HG03439 (cell line): ENCODE measurements around the gene TFAP2A.
A peak's percentile ranks its signal among the peaks of the same experiment; 100 is the strongest.

Experiments used
- ATAC-seq: cut with Tn5 transposase; IDR thresholded peaks from one replicate; pipeline ENCODE4 v1.9.1; 2021; ENCODE audit warnings: mild to moderate bottlenecking, moderate library complexity; ENCODE audit not compliant: unreplicated experiment

TFAP2A gene

DNA sequence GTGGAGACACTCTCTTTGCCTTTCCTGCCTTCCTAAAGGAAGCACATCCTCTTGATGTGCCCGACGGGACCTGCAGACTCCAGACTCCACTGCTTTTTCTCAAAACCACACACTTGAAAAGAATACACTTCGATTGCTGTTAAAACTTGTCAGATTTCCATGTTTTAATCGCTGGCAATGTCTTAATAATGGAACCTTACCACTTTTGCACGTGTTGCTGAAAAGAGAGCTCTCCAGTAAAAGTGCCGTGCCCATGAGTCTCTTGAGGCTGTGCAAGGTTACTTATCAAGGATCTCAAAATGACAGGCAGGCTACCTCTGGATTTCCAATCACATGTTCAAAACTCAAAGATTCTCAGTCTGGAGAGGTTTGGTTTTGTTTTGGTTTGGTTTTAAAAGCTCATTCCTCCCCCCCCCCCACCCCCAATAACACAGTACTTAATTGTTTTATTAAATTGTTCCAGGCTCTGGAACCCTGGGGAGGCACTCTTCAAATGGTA lies 12.0 kb upstream of the TFAP2A start:
- no peak for ATAC-seq

DNA sequence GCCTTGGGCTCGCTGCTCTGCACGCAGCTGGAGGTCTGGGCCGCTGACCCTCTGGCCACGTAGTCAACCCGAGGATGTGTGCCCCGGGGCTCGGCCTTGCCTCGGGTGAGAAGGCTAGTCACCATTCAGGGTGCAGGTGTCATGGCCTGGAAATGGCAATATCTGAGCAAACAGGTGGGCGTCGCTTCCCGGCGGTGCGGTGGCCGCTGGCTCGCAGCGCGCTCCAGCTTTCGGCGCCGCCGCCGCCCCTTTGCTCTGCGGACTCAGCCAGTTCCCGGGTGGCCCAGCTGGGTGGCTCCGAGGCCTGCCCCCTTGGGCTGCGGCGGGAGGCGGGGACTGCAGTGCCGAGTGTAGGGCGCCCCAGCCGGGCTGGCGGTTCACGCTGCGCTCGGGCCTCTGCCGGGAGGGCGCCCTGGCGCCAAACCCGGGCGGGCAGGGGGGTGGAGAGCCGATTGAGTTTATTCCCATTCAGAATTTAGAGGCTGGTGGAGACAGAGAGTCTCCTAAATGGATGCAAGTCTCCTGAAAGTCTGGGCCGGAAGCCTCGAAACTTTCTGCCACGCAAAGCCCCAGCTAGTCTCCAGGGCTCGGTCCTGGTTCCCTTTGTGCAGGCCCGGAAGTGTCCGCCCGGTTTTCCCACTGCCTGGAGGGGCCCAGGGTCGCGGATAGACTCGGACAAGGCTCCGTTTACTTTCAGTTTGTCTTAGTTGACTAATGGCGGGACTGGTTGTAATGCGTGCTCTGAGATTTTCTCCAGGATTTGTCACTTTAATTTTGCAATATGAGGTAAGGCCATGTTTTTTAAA lies 11.3 kb upstream of the TFAP2A start:
- peak; percentile 39 for ATAC-seq

DNA sequence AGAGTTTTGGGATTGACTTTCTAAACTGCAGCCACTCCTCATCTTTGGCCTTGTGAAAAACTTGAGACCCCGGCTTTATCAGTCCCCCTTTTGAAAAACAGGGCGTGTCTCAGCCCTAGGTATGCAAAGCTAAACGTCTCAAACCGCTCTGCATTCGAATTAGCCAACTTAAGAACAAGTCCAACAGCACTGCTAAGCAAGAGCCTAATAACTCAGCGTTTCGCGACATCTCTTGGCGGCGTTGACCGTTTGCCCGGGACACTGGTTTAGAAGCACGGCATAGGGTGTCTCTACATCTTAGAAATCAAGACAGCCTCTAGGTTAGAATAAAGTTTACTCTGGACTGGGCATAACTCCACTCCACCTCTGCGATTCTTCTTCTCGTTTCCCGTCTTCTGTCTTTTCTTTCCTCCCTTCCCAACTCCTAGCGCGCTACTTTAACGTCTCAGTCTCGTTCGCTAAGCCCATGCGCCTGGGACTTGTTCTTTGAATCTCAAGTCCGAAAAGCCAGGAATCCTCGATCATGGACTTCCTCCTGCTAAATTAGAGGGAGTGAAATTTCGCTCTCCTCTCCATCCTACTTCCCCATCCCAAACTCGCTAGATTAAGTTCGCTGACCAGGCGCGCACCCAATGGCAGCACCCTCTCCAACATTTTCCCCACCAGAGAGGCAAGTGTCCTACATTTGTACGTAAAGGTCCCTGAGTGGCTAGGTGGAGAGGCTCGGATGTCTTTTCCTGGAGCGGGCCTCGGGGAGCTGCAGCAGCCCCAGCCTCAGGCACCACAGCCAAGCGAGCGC lies 10.5 kb upstream of the TFAP2A start:
- ATAC-seq = no peak

DNA sequence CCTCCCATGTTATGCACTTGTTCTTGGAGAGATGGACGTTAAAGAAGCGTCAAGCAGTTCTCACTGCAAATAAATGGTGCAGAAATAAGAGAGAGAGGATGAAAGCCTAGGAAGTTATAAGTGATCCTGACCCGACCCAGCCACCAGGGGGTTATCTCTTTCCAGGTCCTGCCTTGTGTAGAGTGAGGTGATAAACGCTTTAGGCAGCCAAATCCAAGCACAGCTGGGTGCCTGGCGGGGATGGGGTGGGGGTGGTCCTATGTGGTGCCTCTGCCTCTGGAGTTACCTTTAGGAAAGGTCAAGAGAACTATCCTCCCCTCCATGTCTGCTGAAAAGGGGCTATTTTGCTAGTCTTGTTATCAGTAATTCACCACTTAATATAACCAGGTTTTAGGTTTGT lies 9.2 kb upstream of the TFAP2A start:
- ATAC-seq = no peak

DNA sequence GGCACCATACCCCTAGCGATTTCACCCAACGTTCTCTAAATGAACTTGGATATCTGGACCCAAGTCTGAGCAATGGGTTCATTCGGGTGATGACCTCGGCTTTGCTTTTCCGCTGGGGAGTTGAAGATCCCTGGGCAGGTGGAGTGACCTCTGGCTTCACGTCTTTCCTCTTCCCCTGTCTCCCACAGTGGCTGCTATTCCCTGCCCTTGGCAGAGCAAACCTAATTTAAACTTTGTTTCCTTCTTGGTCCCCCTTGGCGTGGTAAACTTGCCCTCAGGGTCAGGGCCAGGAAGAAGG lies 7.8 kb upstream of the TFAP2A start:
- ATAC-seq = no peak

DNA sequence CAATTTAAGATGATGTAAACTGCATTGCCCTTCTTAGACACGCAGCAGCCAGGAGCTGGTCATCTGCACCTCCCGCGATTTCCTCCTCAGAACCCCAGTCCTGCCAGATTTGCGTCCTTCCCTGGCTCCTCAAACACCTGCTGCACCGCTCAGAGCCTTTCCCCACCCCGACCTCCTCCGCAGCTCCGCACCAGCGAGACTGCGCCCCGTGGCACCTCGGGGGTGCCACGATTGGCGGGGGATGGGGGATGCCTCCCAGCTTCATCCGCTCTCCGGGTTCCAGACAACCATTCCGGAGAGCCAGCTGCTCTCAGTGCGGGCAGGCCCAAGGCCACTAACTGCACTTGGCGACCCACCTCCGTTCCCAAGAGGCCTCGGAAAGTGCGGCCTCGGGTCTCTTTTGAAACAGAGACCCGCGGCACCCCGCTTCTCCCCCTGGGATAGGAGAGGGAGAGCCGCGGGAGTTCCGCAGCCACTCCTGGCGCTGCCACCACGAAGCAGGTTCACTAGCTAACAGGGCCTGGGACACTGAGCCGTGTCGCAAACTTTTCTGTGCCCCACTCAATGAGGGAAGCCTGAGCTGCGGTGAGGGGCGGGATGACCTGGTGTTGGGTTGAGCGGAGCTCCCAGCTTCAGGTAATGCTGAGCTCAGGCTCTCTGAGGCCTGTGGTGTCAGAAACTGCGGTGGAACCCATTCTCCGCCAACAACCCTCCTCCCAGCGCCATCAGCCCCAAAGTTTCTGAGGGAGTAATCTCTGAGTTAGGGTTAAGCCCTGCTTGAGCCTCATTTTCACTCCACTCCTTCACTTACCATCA lies 7.3 kb upstream of the TFAP2A start:
- no peak for ATAC-seq

DNA sequence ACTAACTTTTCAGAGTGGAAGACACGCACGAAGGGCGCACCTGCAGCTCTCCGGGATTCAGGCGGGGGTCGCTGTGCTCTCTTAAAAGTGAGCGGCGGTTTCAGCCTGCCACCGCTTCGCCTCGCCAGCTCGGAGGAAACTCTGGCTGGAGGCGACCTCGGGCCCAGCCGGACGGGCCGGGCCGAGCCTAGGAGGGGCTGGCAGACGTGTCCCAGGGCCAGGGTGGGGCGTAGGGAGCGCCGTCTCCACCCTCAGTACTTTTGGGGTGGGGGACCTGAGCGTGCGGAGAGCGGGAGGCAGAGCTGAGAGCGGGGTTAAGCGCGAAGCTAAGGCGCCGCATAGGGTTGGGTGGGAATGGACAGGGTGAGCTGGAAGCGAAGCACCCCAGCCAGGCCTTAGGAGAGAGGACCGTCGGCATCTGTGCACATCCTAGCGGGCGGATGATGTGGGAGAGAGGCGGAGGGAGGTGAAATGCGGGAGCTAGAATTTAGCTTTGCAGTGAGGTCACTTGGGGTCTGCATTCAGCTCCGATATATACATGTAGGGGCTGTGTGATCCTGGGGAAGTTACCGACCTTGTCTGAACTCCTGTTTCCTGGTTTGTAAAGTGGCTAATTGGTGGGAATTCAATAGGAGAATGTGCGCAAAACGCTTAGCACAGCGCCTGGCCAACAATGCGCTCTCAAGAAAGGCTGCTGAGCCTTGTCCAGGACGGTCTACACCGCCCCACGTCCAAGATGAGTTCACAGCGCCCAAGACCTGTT lies 6.5 kb upstream of the TFAP2A start:
- ATAC-seq = no peak

DNA sequence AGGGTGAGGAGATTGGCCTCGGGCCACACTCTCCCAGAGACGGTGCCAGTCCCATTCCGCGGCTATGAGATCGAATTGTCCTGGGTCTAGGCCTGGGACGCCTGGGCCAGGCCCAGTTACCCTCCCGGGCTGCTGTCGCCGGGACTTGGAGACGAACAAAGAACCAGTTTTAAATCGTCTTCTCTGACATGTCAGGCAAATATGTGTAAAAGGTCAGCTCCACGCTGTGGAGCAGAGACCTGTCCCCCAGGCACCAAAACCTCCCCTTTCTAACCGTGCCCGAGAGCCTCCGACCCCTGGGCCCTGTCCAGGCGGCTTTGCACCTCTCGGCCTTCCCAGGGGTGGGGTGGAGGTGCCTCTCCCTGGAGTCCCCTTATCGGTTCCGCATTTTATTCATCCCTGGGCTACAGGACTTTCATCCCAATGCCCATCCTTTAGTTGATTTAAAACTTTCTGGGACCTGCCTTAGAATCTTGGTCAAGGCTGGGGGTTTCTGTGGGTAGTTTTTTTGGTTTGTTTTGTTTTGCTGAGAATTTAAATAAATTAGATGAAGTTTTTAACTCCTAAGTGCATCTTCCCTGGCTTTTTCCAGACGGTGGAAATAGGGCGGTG lies 5.8 kb upstream of the TFAP2A start:
- ATAC-seq = no peak

DNA sequence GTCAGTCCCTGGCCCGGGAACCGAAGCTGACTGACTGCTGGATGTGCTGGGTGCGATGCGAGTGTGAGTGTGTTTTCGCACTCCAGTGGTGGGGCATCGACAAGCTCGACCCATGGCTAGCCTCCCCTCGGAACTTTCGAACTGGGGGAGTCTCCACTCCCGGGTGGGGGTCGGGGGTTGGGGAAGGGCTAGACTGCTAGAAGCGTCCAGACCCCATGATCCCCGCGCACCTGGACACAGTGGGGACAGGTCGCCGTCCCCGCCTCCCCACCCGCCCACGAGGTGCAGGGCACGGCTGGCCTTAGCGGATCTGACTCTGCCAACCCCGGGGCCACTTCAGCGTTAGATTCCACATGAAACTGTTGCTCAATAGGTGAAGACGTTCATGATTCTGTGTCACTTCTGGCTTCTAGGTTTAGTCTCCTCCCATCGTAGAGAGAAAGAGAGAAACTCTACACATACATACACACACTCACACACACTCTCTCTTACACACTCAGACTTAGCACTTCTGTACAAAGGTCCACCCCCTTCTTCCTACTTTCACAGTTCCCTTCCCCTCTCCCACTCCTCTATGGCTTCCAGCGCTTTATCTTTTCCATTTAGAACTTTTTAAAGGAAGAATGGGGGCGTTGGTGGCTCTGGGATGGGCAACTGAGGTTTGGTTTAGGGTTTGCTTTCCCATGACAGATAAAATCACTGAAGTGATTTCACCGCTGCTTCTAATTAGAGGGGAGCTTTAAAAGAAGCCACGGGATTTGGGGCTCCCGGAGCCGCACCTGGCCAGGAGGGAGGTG lies 5.1 kb upstream of the TFAP2A start:
- ATAC-seq = no peak

DNA sequence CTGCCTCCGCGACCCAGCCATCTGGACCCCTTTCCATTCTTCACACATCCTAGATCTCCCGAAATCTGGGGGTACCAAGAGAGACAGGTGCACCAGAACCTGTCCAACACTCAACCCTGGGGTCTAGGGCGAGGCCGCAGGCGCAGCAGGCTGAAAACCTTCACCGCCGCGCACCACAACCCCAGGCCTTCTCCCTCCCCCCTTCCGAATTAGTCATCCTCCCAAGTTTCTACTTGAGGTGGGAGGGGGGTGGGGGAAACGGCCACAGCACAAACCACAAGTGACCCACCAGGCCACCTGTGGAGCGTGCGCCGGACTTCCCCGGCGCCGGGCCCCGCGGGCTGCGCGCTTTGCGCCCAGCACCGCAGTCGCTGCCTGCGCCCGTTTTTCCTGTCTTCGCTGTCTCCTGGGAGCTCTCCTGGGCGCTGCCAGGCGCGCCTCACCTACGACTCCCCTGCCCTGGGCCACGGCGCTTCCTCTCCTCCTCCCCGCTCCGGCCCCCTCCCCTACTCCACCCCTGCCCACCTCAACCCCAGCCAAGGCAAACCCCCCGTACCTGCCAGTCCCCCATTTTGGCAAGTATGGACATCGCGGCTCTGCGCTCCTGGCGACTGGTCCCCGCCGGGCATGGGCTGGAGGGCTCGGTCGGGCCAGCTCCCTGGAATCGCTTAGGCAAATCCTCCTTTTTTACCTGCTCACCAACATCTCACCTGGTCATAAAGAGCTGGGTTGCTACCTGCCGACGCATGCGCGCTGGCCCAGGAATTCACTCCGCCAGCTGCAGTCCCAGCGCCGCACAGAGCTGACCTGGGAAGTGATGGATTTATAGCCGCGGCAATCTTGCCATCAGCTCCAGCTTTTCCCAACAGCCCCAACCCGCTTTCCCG lies 4.2 kb upstream of the TFAP2A start:
- no peak for ATAC-seq

DNA sequence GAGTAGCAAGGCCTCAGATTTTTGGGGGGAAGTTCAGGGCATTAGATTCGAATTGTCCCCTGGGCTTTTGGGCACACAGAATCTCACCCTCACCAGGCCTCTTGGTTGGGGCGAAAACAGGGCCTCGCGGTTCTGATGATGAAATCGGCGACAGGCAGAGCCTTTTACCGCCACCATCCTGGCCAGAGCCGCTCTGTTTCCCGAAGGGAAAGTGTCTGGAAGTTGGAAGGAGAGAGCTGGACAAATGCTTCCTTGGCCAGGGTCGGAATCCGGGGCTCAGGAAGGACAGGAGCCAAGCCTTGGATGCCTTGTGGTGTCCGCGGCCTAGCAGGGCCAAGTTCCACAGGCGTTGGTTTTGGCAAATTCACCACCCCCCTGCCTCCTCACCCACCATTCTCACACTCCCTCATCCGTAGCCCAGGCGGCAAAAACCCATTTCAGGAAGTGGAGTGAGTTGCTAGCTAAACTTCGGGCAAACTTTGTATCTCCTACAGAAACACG lies 3.5 kb upstream of the TFAP2A start:
- ATAC-seq = no peak

DNA sequence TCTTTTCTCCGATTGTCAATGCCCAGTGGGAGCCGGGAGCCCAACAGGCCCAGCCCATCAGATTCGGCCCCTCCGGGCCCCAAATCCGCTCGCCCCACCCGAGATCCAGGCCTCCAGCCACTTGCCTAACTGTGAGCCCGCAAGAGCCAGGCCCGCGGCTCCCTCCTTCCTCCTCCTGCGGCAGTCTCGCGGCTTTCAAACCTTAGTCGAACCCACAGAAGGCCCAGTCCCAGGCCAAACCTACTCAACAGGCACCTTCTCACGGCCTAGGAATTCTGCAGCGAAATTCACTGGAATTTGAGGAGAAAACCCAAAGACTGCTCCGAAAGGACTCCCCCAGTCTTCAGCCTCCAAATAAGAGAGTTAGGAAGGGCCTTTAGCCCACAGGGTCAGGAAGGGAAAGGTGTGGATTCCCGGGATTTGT lies 2.8 kb upstream of the TFAP2A start:
- ATAC-seq = no peak

DNA sequence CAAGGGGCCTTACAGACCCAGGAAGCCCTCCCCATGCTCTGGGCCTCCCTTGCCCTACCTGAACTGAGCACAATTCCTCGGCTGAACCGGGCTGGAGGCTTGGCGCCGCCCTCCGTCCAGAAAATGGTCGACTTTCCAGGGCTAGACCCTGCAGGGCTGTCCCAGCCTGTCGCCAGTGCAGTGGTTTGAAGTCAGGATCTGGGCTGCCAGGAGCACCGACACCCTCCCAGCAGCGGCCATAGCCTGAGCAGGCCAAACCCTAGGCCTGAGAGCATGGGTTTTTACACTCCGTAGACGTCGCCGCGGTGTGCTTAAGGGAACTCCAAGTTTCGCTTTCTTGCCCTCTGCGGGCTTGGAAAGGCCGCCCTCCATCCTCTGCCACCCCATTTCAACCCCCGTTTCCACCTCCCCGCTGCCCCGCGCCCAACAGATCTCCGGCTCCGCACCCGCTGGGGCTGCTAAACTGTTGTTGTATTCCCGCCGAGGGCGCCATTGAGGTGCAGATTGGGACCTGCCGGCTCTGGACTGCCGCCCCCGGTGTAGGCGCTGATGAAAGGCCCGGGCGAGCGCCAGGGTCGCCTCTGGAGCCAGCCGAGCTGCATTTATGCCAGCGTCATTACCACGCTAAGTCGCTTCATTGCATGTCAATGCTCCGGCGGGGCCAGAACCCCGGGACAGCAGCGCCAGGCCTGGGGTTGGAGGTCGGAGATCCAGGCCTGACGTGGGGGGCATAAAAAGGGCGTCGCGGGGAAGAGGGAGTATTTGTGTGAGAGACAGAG lies 2.2 kb upstream of the TFAP2A start:
- ATAC-seq = no peak

DNA sequence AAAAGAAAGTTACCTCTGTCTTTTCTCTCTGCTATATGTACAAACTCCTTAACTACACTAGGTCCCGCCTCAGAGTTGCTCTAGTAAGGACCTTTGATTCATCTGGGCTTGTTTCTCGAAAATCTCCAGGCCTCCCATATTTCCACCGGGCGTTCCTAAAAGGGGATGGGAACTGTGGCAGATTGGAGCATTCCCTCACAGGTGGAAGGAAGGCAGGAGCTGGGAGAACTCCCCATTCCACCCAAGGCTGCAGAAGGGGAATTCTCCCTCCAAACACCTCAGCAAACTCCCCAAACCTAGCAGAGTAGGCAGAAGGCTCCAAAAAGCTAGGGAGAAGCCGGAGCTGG lies 1.6 kb upstream of the TFAP2A start:
- ATAC-seq = no peak

DNA sequence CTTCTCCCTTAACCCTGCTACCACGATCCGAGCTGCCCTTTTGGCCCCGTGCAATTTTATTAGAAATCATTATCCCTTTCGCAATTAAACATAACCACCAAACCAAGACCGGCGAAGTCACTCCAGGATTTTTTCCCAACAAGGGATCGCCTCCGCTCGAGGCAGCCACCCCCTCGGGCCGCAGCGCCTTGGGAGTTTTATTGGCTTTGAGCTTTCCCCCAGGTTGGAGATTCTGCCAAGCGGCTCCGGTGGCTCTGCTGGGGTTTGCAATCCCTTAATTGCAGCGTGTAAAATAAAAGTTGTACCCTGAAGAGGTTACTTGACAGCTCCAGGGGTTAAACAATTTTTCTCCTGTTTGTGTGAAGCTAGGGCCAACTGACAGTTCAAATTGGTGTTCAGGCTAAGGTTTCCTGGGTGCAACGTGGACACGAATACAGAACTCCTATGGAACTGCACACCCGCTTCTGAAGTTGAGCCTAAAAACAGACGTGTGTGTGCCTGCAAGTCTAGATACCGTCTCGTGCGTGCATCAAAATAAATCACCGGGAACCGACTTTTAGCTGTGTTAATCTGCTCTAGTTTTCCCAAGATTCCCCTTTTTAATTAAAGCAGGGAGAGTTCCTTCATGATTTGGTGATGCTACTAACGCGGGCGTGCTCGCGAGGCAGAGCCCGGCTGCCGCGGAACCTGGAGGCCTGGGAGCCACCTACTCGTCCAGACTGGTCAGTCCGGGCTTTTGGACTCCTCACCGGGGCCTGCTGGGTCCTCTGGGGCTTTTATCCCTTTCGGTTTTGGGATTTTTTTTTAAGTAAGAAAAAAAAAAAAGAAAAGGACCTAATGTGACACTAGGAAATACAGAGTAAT lies 975 bp upstream of the TFAP2A start:
- ATAC-seq = no peak

DNA sequence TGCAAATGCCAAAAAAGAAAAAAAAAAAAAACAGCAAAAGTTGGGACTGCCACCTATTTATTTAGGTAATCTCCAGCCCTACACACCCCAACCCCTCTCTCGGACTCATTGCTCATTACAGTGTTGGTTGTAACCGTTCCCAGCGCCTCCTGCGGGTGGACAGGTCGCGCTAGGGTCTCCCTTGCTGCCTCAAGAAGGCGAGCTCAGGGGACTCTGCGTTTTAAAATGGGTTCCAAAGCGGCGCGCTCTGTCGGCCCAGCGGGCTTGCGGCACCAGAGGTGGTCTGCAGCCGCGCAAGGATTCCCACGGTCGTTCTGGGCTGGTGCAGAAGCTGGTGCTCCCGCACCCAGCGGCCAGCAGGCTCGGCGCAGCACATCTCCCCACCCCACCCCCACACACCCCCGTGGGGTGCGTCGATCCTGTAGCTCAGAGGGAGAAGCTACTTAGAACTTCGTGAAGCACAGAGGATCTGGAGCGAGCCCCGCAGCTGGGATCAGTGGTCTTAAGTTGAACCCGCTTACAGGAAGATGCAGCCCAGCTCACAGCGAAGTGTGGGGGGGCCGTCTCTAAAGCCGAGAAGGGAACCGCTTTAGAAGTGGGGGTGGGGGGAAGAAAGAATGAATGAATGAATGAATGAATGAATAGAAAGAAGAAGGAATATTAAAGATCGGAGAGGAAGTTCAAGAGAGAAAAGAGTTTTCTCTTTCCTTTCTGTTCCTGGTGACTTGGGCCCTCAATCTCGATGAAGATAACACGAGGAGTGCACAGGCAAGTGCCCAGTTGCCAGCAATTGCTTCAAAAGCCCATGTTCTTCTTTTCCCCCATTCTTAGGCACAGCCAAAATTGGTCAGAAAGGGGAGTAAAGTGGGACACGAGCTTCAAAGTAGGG lies 780 bp downstream of the TFAP2A start:
- ATAC-seq = no peak
